ENCODE data around the gene OPCML.

OPCML gene

DNA sequence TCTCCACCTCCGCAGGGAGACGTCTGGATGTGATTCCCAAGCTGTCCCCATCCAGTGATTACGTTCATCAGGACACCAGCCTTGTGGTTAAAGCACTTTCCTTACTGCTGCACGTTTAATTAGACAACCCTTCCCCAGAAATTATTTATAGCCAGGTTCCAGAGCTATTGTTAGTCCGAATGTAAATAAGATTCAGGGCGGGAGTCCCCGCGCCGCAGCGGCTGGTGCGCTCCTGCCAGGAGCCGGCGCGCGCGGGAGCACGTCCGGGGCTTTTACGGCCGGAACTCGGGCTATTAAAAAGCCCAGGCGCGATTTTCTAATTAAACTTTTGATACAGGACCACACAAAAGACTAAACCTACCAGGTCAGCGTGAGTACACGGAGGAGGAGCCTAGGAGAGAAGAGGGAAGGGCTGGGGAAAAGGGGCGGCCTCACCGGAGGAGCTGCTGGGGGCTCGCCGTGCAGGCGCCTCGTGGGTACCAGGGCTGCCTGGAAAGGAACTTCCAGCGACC, 538.3 kb downstream of the OPCML start:
- H3K27ac ChIP-seq: no peak overlapping the region
- ChIA-PET POLR2A (ENCODE audit: low non-redundant PET) (no interaction called here), CTCF (no interaction called here)
- DNase-seq (ENCODE audit: low spot score): no peak
- TF ChIP-seq, protein P1, sequence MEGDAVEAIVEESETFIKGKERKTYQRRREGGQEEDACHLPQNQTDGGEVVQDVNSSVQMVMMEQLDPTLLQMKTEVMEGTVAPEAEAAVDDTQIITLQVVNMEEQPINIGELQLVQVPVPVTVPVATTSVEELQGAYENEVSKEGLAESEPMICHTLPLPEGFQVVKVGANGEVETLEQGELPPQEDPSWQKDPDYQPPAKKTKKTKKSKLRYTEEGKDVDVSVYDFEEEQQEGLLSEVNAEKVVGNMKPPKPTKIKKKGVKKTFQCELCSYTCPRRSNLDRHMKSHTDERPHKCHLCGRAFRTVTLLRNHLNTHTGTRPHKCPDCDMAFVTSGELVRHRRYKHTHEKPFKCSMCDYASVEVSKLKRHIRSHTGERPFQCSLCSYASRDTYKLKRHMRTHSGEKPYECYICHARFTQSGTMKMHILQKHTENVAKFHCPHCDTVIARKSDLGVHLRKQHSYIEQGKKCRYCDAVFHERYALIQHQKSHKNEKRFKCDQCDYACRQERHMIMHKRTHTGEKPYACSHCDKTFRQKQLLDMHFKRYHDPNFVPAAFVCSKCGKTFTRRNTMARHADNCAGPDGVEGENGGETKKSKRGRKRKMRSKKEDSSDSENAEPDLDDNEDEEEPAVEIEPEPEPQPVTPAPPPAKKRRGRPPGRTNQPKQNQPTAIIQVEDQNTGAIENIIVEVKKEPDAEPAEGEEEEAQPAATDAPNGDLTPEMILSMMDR (conservative IDR thresholded peaks at IDR 0.05; ENCODE audit: low read depth): no peak

- POLR2A ChIA-PET (ENCODE audit: low non-redundant PET): no interaction called here
- DNase-seq (ENCODE audit: low spot score): no peak
- H3K27ac ChIP-seq: no peak overlapping the region
- TF ChIP-seq, protein P1 (conservative IDR thresholded peaks at IDR 0.05; ENCODE audit: low read depth): no peak
- CTCF ChIA-PET: no interaction called here
Measured at GRCh38 chr11:132992838-132993631, 539.3 kb downstream of the OPCML start.

GRCh38 chr11:132988411-132988810, 543.9 kb downstream of the OPCML start:
- no peak overlapping the region for H3K27ac ChIP-seq
- TF ChIP-seq, protein P1 (conservative IDR thresholded peaks at IDR 0.05; ENCODE audit: low read depth): no peak
- CTCF ChIA-PET: no interaction called here
- POLR2A ChIA-PET (ENCODE audit: low non-redundant PET): no interaction called here
- no peak for DNase-seq (ENCODE audit: low spot score)

- TF ChIP-seq, protein P1 (conservative IDR thresholded peaks at IDR 0.05; ENCODE audit: low read depth): no peak
- ChIA-PET CTCF (no interaction called here), POLR2A (ENCODE audit: low non-redundant PET) (no interaction called here)
- no peak for DNase-seq (ENCODE audit: low spot score)
- no peak overlapping the region for H3K27ac ChIP-seq
Measured at GRCh38 chr11:132987936-132988335, 544.4 kb downstream of the OPCML start.

DNA sequence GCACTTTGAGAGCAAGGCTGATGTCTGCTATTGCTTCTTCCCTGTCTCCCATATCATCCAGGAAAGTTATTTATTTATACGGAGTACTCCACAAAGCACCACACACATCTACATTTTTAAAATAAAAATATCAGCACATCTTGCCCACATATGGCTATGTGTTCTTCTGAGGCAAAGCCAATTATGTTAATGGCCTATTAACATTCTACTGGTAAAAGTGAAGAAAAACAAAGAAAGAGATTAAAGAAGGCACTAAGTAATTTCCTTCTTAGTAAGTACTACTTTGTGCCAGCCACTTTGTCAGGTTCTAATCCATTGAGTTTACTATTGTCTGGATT, 548.7 kb downstream of the OPCML start:
- POLR2A ChIA-PET (ENCODE audit: low non-redundant PET): no interaction called here

DNA sequence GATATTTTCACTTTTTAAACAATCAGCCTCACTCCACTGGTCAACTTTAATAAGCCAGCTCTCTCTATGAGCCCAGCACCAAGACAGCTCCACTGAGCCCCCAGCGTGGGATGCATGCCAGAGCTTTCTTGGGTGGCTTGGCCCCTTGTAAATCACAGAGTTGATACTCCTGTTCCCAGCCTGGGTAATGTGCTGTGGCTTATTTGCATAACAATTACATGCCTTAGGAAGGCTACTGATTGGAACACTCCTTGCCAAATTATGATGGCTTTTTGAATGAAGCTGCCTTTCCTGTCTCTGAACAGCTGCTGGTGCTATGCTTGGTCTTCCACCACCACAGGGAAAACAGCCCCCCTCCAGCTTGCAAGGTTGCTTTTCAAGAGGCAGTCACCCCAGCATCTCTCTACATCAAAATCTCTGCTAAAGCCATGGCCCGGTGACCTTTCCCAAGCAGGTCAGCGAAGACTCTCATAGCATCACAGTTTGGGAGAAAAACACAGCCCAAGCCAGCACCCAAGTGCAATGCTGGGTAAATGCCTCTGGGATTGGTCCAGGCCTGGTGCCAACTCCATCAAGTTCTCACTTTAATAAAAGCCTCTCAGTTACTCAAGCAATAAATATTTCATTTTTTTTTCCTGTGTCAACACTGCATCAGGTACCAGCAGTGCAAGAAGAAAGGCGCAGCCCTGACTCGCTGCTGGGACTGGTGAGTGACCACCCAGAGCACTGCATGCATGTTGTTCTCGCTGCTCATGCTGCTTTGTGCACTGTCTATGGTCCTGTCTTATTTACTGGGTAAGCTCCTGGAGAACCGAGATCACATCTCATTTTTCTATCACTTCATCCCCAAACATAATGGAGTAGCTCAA, 549.3 kb downstream of the OPCML start:
- ChIA-PET POLR2A (ENCODE audit: low non-redundant PET) (no interaction called here), CTCF (no interaction called here)
- DNase-seq (ENCODE audit: low spot score): no peak
- H3K27ac ChIP-seq: no peak overlapping the region
- TF ChIP-seq, protein P1 (conservative IDR thresholded peaks at IDR 0.05; ENCODE audit: low read depth): no peak

More for the DNA sequence above, 548.7 kb downstream of the OPCML start:
- H3K27ac ChIP-seq: no peak overlapping the region
- no peak for DNase-seq (ENCODE audit: low spot score)
- TF ChIP-seq, protein P1 (conservative IDR thresholded peaks at IDR 0.05; ENCODE audit: low read depth): no peak
- CTCF ChIA-PET: no interaction called here
